Measurements from ENCODE around the gene RBPJL.

RBPJL gene

DNA sequence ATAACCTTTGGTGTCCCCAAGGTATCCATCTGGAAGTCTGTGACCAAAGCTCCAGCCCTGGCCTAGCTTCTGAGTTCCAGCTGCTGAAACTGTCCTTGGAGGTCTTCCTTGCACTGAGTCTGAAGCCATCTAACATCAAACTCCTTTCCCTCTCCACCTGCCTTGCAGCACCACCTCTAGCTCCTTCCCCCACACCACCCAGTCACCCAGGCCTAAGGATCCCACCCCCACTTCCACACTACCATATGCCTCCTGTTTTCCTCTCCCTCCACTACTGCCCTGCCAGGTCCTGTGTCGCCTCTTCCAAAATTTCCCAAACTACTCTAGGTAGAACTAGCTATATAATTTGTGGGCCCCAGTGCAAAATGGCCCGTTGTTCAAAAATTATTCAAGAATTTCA, 12.3 kb downstream of the RBPJL start:
- no peak for DNase-seq

DNA sequence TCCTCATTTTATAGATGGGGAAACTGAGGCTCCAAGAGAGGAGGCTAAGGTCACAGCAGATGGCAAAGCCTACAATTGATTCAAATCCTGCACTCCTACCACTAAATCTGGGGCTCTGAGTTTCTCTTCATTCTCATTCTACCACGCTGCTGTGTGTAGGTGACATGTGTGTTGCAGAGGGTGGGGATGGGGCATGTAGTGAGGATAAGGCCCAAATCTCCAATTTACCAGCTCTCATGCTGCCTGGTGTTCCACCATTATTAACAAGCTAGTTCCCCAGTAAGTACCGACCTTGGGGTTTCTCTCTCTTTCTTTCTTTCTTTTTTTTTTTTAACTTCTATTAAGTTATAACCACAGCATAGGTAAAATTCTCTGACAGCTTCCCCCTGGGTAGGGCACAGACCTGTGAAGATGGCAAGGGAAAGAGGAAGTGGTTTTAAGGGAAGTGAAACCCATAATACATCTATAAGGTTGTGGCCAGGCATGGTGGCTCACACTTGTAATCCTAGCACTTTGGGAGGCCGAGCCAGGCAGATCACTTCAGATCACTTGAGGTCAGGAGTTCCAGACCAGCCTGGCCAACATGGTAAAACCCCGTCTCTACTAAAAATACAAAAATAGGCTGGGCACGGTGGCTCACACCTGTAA, 14.4 kb downstream of the RBPJL start:
- DNase-seq = no peak

GRCh38 chr20:45322952-45323383, 16.3 kb downstream of the RBPJL start:
- DNase-seq = peak; percentile 32

- no peak for DNase-seq
Measured at GRCh38 chr20:45323731-45324130, 17.1 kb downstream of the RBPJL start.

GRCh38 chr20:45325371-45325770, 18.7 kb downstream of the RBPJL start:
- no peak for DNase-seq

DNA sequence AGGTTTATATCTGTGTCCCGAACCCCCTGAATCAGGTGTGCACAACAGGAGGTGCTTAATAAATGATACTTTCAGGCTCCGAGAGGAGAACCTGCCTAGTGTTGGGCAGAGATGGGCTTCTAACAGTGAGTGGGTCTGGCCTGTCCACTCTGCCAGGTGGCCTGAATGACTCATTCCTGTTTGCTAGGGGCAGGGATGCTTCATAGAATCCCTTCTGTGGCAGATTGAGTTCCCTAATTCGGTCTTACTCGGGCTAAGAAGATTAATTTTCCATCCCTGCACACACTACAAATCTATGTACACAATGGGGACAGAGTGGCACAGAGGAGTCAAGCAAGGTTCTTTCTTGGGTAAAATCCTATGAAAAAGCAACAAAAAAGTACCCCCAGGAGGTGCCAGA, 21.8 kb downstream of the RBPJL start:
- no peak for DNase-seq

GRCh38 chr20:45329497-45330319, 23.1 kb downstream of the RBPJL start:
- DNase-seq = no peak

- no peak for DNase-seq
Measured at GRCh38 chr20:45330476-45330875, 23.8 kb downstream of the RBPJL start.

GRCh38 chr20:45336530-45337366, 30.1 kb downstream of the RBPJL start:
- DNase-seq = peak; percentile 66

DNA sequence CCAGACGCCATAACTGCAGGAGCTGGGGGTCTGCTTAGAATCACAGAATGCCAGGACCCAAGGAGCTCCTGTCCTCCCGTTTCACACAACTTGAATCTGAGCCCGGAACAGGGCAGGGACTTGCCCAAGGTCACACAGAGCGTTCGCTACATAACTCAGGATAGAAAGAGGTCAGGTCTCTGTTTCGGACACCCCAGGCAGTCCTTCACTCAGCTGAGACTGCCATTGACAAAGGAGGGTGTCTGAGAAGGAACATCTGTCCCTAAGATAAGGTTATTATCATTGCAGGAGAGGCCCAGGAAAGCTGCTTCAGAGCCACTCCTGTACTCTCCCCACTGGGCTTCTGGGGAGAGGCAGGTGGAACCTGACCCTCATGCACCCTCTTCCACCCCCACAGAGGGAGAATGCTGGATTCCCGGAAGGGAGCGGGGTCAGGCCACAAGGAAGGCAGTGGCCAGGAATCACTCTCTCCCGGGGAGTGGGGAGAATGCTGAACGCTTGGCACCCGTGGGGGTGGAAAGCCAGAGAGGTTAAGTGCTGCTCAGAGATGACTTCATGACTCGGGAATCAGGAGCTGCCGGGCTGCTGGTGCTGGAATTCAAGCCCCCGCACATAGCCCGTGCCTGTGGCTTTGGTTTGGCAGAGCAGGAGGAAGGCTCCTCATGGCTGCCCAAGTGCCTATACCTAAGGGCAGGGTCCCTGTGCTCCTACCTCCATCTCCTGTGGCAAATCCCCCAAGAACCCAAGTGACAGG, 30.9 kb downstream of the RBPJL start:
- DNase-seq = peak; percentile 95

DNA sequence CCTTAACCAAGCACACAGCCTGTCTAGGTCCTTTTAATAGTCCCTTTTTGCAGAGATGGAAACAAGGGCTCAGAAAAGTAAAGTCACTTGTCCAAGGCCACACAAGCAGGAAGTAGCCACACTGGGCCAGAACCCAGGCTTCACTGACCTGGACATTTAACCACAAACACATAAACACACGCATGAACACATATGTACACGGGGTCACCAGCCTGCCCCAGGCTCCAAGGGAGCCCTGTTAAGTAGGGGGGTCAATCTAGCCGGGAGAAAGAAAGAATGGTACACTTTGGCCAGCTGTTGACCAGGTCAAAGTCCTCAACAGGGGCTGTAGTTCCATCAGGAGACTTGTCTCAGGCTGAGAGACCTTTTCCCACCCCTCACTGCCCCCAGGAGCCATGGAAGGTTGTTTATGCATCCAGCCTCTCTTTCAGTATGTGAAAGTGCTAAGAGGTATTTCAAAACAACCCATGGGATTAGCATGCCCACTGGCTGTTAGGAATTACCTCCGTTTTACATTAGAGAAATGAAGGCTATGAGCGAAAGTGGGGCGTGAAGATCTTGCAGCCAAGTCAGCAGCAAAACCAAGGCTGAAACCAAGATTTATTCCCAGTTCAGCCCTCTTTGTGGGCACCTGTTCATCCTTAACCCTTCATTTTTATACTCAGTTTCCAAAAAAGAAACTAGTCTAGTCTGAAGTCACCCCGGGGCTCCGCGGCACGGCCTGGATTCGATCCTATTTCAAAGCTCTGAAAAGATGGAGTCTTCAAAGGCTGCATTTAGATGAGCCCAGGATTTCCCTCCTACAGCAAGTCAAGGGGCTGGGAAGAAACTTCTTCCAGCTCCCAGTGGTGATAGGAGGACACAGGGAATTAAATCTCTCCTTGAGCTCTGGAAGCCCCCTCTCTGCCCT, 31.7 kb downstream of the RBPJL start:
- no peak for DNase-seq

- DNase-seq = no peak
Measured at GRCh38 chr20:45339084-45339483, 32.4 kb downstream of the RBPJL start.

- no peak for DNase-seq
Measured at GRCh38 chr20:45339799-45340198, 33.2 kb downstream of the RBPJL start.

GRCh38 chr20:45340236-45340847, 33.7 kb downstream of the RBPJL start:
- DNase-seq = no peak

DNA sequence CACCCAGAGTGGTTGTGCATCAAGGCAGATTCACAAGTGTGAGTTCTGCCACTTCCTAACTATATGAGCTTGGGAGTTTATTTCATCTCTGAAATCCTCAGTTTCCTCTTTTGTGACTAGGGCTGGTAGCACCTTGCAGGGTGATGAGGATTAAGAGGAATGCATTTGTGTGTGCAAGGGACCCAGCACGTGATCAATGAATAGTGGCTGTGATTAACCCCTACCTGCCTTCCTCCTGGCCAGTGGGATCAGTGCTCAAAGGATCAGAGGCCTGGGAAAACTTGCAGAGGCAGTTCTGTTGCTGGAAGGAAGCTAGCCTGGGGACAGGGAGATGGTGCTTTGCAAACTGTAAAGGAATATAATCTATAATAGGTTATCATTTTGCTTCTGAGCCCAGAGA, 34.3 kb downstream of the RBPJL start:
- no peak for DNase-seq

DNA sequence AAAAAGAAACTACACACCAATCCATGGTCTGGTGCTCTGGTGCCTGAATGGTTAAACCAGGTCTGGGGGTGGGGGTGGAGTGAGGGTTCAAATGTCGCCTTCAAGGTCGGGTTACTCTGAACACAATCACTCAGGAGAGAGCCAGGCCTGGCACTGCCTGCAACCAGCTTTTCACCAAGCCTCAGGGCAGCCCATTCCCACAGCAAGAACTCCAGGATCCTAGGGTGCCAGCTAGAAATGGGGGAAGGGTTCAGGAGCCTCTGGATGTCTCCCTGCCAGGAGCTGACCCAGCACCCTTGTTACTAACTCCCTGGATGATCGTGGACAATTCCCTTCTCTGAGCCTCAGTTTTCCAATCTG, 34.9 kb downstream of the RBPJL start:
- DNase-seq = no peak

DNA sequence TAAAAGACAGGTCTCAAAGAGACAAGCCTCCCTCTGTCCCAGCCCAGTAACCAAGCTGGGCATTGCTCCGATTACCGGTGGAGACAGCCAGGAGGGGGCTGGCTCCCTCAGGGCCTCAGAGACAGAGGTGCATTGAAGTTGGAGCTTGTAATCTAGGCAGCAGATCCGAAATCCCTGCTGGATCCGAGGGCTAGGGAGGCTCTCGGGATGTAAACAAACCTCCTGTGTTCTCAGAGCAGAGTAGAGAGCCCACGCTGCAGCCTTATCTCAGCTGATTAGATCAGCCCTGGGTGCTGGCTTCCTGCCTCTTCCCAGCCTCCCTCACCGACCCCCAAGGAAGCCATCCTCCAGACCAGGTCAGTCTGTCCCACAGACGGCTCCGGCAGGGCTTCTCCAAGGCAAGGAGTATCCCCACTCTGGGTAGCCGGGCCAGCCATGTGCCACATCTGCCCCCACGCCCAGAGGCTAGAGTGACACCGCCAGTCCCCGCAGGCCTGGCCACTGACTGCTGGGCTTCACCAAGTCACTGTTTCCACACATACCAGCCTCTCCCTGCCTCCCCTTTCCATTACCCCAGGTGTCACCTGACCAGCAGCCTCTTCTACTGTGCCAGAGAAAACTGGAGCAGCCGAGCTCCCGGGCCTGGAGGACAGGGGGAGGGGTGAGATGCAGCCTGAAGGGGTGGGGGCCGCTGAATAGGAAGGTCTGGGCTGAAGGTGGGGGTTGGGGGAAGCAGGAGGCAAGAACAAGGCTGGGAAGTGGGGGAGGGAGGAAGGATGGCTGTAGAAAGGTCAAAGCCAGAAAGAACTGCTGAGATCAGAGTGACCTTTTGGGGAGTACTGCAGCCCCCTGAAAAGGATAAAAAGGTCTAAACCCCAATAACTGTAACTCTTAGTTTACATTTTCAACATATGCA, 35.6 kb downstream of the RBPJL start:
- no peak for DNase-seq

GRCh38 chr20:45342855-45343531, 36.4 kb downstream of the RBPJL start:
- DNase-seq = no peak

GRCh38 chr20:45343532-45344167, 37.0 kb downstream of the RBPJL start:
- DNase-seq = no peak

Data from fibroblast of upper back skin (primary cell).